ENCODE data around the gene NEDD8. TPM values are rescaled to one million over a fixed set of nuclear protein-coding genes. Genes with fewer than 3 reads are reported as not detected.
A peak's percentile ranks its signal among the peaks of the same experiment; 100 is the strongest.

Gene NEDD8
- total and polyA plus RNA-seq, 2 donors (not counting 3 experiments of a cell fraction or from before 2014, with no cell fraction given): 243 to 316 TPM

GRCh38 chr14:24215495-24216344 is 16.4 kb downstream of the NEDD8 start, which contains the start of gene MDP1:
TSS of gene MDP1 (minus strand) at chr14:24216066. CDS start at chr14:24215955, 111 bp downstream.
- dilution Hi-C loops (cut with MboI; ENCODE audit: extremely low pct_ligation_motif_present, low sequenced_read_pairs): no loop called here
- POLR2A ChIA-PET: interaction anchor here (0.8 to 3.4 kb wide), 4 partner anchors 9 to 92 kb away, joined by 3 to 21 read pairs (median 6); partner anchors contain the start of genes CIDEB and TINF2
- FAIRE-seq: peak; percentile 95

More at GRCh38 chr14:24215495-24216344, 16.4 kb downstream of the NEDD8 start, which contains the start of gene MDP1:
- H3K27me3 ChIP-seq (ENCODE audit: control insufficient read depth in 2 of 2, insufficient read depth in 2 of 2, low read length in 2 of 2): no peaks in the 10 kb centered on the region
- no peaks in the 10 kb centered on the region for H3K9me1 ChIP-seq (replicated peaks; ENCODE audit: control insufficient read depth, extremely low read depth, insufficient read depth, low read length)
- CTCF ChIA-PET: interaction anchor here (0.6 to 4.9 kb wide), 30 partner anchors 9 to 926 kb away, joined by 3 to 71 read pairs (median 6); partner anchors contain the start of genes CIDEB, EMC9, GMPR2 and IPO4
- no TSS peak for BruUV-seq (replicated peaks)
- H4K20me1 ChIP-seq (replicated peaks; ENCODE audit: control insufficient read depth, extremely low read depth, insufficient read depth, low read length): no peaks in the 10 kb centered on the region
- H3K4me2 ChIP-seq (ENCODE audit: insufficient read depth, low read length): peak within 1 kb of the TSS; percentile 77
- DNase-seq (ENCODE audit: low read depth, low spot score): peak; percentile 91
- TF ChIP-seq JUN (IDR thresholded peaks at IDR 0.05; ENCODE audit: borderline replicate concordance, insufficient read depth, insufficient read length, low read depth) (no peak), CTCF (IDR thresholded peaks at IDR 0.05; ENCODE audit: extremely low read depth in 1 of 2, insufficient read depth in 1 of 2, low read depth in 1 of 2, low read length in 2 of 2) (peak; percentile 84 to 86), POLR2AphosphoS5 (IDR thresholded peaks at IDR 0.05; ENCODE audit: insufficient read depth, low read depth, low read length) (peak; percentile 90), GATA2 (IDR thresholded peaks at IDR 0.05; ENCODE audit: insufficient read depth, insufficient read length, low read depth, low read length) (no peak), POLR2A (IDR thresholded peaks at IDR 0.05; ENCODE audit: low read depth, low read length) (peak; percentile 88), MYC (IDR thresholded peaks at IDR 0.05; ENCODE audit: low read depth, low read length) (peak; percentile 64), EZH2 (IDR thresholded peaks at IDR 0.05; ENCODE audit: borderline replicate concordance, low read depth, low read length, severe bottlenecking) (no peak), MAX (IDR thresholded peaks at IDR 0.05; ENCODE audit: insufficient read depth, insufficient read length) (no peak), FOS (IDR thresholded peaks at IDR 0.05; ENCODE audit: borderline replicate concordance, insufficient read depth, low read length) (no peak)
- peaks cover 2 to 4% of the 10 kb centered on the region in 2 experiments for H3K36me3 ChIP-seq (ENCODE audit: control insufficient read depth in 2 of 2, extremely low read depth in 1 of 2, insufficient read depth in 2 of 2, low read length in 2 of 2)
- peaks cover 11% of the 10 kb centered on the region for H3K4me1 ChIP-seq (ENCODE audit: control insufficient read depth, extremely low read depth, insufficient read depth, low read length)
- H3K4me3 ChIP-seq (replicated peaks in 1 of 3; ENCODE audit: insufficient read depth in 1 of 3, low read depth in 1 of 3, low read length in 3 of 3): peak within 1 kb of the TSS; percentile 57 to 69 (median 64)
- peak within 1 kb of the TSS; percentile 74 for H2AFZ ChIP-seq (ENCODE audit: low read depth, low read length)
- H3K27ac ChIP-seq (ENCODE audit: insufficient read depth, low read depth, low read length): peak within 1 kb of the TSS; percentile 61
- intact Hi-C loops (cut with micrococcal nuclease): loop anchor here (1.0 to 5.0 kb wide), 5 partner anchors 27 to 216 kb away; partner anchors contain the start of genes RABGGTA and TINF2
- H3K9ac ChIP-seq (replicated peaks; ENCODE audit: extremely low read depth, insufficient read depth, low read length): peak within 1 kb of the TSS; percentile 87
- no peaks in the 10 kb centered on the region for H3K9me3 ChIP-seq (replicated peaks; ENCODE audit: control insufficient read depth, insufficient read depth, low read length)
- H3K79me2 ChIP-seq (ENCODE audit: control insufficient read depth, insufficient read depth, low read length): peaks cover 19% of the 10 kb centered on the region

Data from endothelial cell of umbilical vein (primary cell).